ENCODE results near the gene HOXA9. TPM values are rescaled to one million over a fixed set of nuclear protein-coding genes. Genes with fewer than 3 reads are reported as not detected.

Gene HOXA9
- total and polyA plus RNA-seq, 2 of the 4 experiments (the other 2 are of a cell fraction): 0.18 to 0.32 TPM

- TF ChIP-seq ELK1 (IDR thresholded peaks at IDR 0.05; ENCODE audit: borderline replicate concordance, low read depth, low read length): no peak
These were observed 33.0 kb upstream of the HOXA9 start (continued) for GRCh38 chr7:27198138-27198841.

DNA sequence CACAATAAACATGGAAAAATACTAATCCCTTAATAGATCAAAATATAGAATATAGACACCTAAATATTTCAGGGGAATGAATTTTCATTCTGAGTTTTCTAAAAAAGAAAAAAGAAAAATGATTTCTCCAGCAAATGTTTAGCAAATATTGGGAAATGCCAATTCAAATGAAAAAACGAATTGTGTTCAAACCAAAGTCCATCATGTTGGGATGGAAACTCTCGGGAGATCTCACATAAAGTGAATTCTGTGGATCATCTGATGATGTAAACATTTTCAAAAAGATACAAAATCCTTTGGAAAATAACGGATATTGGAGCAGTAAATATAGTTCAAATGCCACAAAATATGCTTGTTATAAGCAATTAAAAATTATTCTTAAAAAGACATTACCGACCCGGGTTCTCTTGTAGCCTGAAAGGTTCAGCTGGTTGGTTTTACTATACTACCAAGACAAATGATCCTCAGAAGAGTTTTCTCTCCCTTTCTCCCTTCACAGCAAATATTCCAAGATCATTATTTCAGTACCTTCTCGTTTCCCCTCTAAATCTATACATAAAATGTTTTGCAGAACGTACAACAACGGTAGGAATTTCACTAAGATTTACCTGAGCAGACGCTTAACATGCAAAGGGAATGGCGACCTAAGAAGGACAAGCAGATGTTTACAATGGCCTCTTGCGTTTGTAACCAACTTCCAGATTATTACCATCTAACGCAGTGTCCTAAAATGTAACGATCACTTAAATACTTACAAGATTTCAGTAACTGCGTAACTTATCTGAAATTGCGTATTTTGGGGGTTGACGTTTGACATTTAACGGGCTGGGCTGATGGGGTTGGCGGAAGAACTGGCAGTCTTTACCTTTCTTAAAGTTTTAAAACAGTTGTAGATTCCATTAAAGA lies 32.1 kb upstream of the HOXA9 start:
- 13% methylated on average over 6 of the region's 18 CpGs; no CpG with 5 or more reads in 1 of the 2 experiments for WGBS, 2 experiments (ENCODE audit: extremely low coverage in 2 of 2, insufficient read length in 1 of 2)
- H3K9me3 ChIP-seq (ENCODE audit: control insufficient read depth, insufficient read depth, low read length): peaks cover 4% of the 10 kb centered on the region; the same call in 1 of the 2 replicates
- no peaks in the 10 kb centered on the region for H3K4me1 ChIP-seq (ENCODE audit: control insufficient read depth, insufficient read depth, low read length)
- H3K56ac ChIP-seq (ENCODE audit: extremely low read depth, insufficient read depth, low read length): no peak overlapping the region
- 0 out of 2 replicates have a peak, but pooled peaks cover 5% of the 10 kb centered on the region for H3K9me1 ChIP-seq (ENCODE audit: insufficient read depth, low read length)
- peaks cover 15% of the 10 kb centered on the region for H4K20me1 ChIP-seq (ENCODE audit: insufficient read depth, low read length)
- ATAC-seq (ENCODE audit: low read depth) (no peak), DNase-seq (no peak)
- H4K5ac ChIP-seq (ENCODE audit: low read depth, low read length): no peak overlapping the region
- peaks cover 86% of the 10 kb centered on the region for H3K27me3 ChIP-seq (ENCODE audit: control insufficient read depth, insufficient read depth, low read length)
- no peaks in the 10 kb centered on the region for H3K79me1 ChIP-seq (ENCODE audit: low read depth in 1 of 2, low read length in 2 of 2)
- in situ Hi-C loops (cut with MboI; ENCODE audit: low sequenced_read_pairs) (loop anchor here (5.0 to 10.0 kb wide), 2 partner anchors 725 to 877 kb away; no protein-coding TSS in a partner anchor), dilution Hi-C loops (cut with HindIII; ENCODE audit: low sequenced_read_pairs, unreplicated experiment) (no loop called here), intact Hi-C loops (cut with micrococcal nuclease) (loop anchor here (5.0 to 10.0 kb wide), 7 partner anchors 465 to 1907 kb away; partner anchors contain the start of genes HIBADH and TAX1BP1)
- H3K4ac ChIP-seq (ENCODE audit: low read depth, low read length): no peak overlapping the region
- H4K8ac ChIP-seq (ENCODE audit: low read depth in 2 of 2, low read length in 2 of 2): no peak overlapping the region
- POLR2A ChIA-PET (ENCODE audit: unreplicated experiment): no interaction called here
- H2BK120ac ChIP-seq (ENCODE audit: low read depth, low read length): no peak overlapping the region
- no peak overlapping the region for H2AFZ ChIP-seq (replicated peaks; ENCODE audit: low read length, poor library complexity)
- no peak overlapping the region for H2BK15ac ChIP-seq (ENCODE audit: low read depth, low read length)
- no peak overlapping the region for H3K27ac ChIP-seq (ENCODE audit: insufficient read depth, low read length)
- no peak overlapping the region for H3K9ac ChIP-seq (ENCODE audit: low read depth, low read length)
- H2BK20ac ChIP-seq (ENCODE audit: low read depth, low read length): no peak overlapping the region
- no peak overlapping the region for H3K4me2 ChIP-seq (ENCODE audit: low read depth, low read length)
- no peak overlapping the region for H2AK5ac ChIP-seq (ENCODE audit: low read depth, low read length)
- H3K4me3 ChIP-seq (ENCODE audit: insufficient read depth, low read depth, low read length): no peak overlapping the region
- H3K23ac ChIP-seq (ENCODE audit: low read depth, low read length): no peak overlapping the region
- BruUV-seq (replicated peaks): no TSS peak
- H3K18ac ChIP-seq (ENCODE audit: low read depth, low read length): no peak overlapping the region
- no peak overlapping the region for H2AK9ac ChIP-seq (replicated peaks; ENCODE audit: low read depth, low read length, poor library complexity)
- H4K91ac ChIP-seq (ENCODE audit: insufficient read depth, low read depth, low read length): no peak overlapping the region
- H3K36me3 ChIP-seq (ENCODE audit: control insufficient read depth, insufficient read depth, low read length): no peaks in the 10 kb centered on the region
- H2BK5ac ChIP-seq (ENCODE audit: low read depth, low read length, poor library complexity, severe bottlenecking): no peak overlapping the region
- CTCF ChIA-PET: no interaction called here
- no peak overlapping the region for H3K14ac ChIP-seq (replicated peaks; ENCODE audit: low read depth, low read length)
- TF ChIP-seq CEBPB (IDR thresholded peaks at IDR 0.05; ENCODE audit: low read depth, low read length): no peak
- TF ChIP-seq RFX5 (IDR thresholded peaks at IDR 0.05; ENCODE audit: low read depth, low read length): no peak
- TF ChIP-seq RCOR1 (IDR thresholded peaks at IDR 0.05; ENCODE audit: insufficient replicate concordance, low read length): no peak
- TF ChIP-seq BHLHE40 (IDR thresholded peaks at IDR 0.05; ENCODE audit: low read depth, low read length): no peak
- TF ChIP-seq POLR2A (IDR thresholded peaks at IDR 0.05; ENCODE audit: low read depth, low read length): no peak
- no peak for TF ChIP-seq ELK1 (IDR thresholded peaks at IDR 0.05; ENCODE audit: borderline replicate concordance, low read depth, low read length)
- no peak for TF ChIP-seq MXI1 (IDR thresholded peaks at IDR 0.05; ENCODE audit: borderline replicate concordance, low read depth, low read length)
- TF ChIP-seq FOS (IDR thresholded peaks at IDR 0.05; ENCODE audit: low read depth, low read length): no peak
- no peak for TF ChIP-seq RAD21 (IDR thresholded peaks at IDR 0.05; ENCODE audit: low read length)
- no peak for TF ChIP-seq USF2 (IDR thresholded peaks at IDR 0.05; ENCODE audit: low read depth, low read length)
- TF ChIP-seq NFE2L2 (IDR thresholded peaks at IDR 0.05; ENCODE audit: low read depth, low read length): no peak

All from IMR-90 (cell line).